K562 (cell line): ENCODE results near the gene CCNY. TPM values are rescaled to one million over a fixed set of nuclear protein-coding genes. Genes with fewer than 3 reads are reported as not detected.

ENCODE experiments used
- ADNP ChIP-seq: fragments of 200-800 bp; sonication (Bioruptor generic); IDR thresholded peaks from 2 replicates; pipeline ENCODE4 v1.6.1; 2016; ENCODE audit warnings: missing genetic modification characterization, missing compliant biosample characterization
- CBX5 ChIP-seq: IDR thresholded peaks from 2 replicates; pipeline ENCODE4 v1.6.1; 2014; ENCODE audit warnings: low read depth, borderline replicate concordance
- FOXA1 ChIP-seq: fragments of 450-650 bp; IDR thresholded peaks from 2 replicates; pipeline ENCODE4 v1.6.1; 2016; ENCODE audit warnings: mild to moderate bottlenecking, borderline replicate concordance
- GTF2E2 ChIP-seq: fragments of 200-800 bp; sonication (Bioruptor generic); IDR thresholded peaks from 2 replicates; pipeline ENCODE4 v1.6.1; 2016; ENCODE audit warnings: missing genetic modification characterization, missing compliant biosample characterization
- HDAC6 ChIP-seq: IDR thresholded peaks from 2 replicates; pipeline ENCODE4 v1.6.1; 2012; ENCODE audit warnings: low read depth, mild to moderate bottlenecking, control low read depth, inconsistent platforms, low read length, moderate library complexity
- KDM2B ChIP-seq: fragments of 250-450 bp; sonication (Bioruptor Pico); IDR thresholded peaks from 2 replicates; pipeline ENCODE4 v1.8.0; 2021; ENCODE audit warnings: mild to moderate bottlenecking, moderate library complexity
- NCOA1 ChIP-seq: fragments of 450-650 bp; IDR thresholded peaks from 2 replicates; pipeline ENCODE4 v1.6.1; 2016; ENCODE audit warnings: low read depth
- NCOA4 ChIP-seq: fragments of 450-650 bp; IDR thresholded peaks from 2 replicates; pipeline ENCODE4 v1.6.1; 2018; ENCODE audit warnings: mild to moderate bottlenecking; ENCODE audit not compliant: partially characterized antibody
- POLR2H ChIP-seq: IDR thresholded peaks from 2 replicates; pipeline ENCODE4 v1.6.1; 2016; ENCODE audit warnings: missing genetic modification characterization, low read depth, mild to moderate bottlenecking, control low read depth, missing compliant biosample characterization, moderate library complexity
- SMAD2 ChIP-seq: fragments of 150-350 bp; IDR thresholded peaks from 2 replicates; pipeline ENCODE4 v1.6.1; 2014; ENCODE audit warnings: low read depth, mild to moderate bottlenecking, low read length
- ZNF184 ChIP-seq: sonication (generic); formaldehyde crosslinking; IDR thresholded peaks from 2 replicates; pipeline ENCODE4 v1.5.0; 2020; ENCODE audit warnings: missing genetic modification reagents
- ZNF311 ChIP-seq: fragments of 250-450 bp; sonication (Bioruptor Pico); IDR thresholded peaks from 2 replicates; pipeline ENCODE4 v1.4.0; 2020; ENCODE audit warnings: mild to moderate bottlenecking, moderate library complexity
- ZNF507 ChIP-seq: conservative IDR thresholded peaks from 2 replicates; pipeline ENCODE4 v1.6.1; 2017; ENCODE audit warnings: missing genetic modification characterization, missing compliant biosample characterization
- ZNF778 ChIP-seq: fragments of 450-650 bp; formaldehyde crosslinking; IDR thresholded peaks from 2 replicates; pipeline ENCODE4 v1.4.0; 2020; ENCODE audit warnings: mild to moderate bottlenecking, moderate library complexity
- polyA plus RNA-seq, 8 experiments: library from polyadenylated mRNA; depleted of rRNA in 4 of 8; stranded (reverse) in 5 of 8; unstranded in 3 of 8; fragments of >200 nt; fragmentation: Nextera tagmentation in 2 of 8; fragmentation: Illumina TruSeq in 1 of 8; extraction: Ambion mirVana in 2 of 8; extraction: Trizol in 1 of 8; gene quantifications; 2 replicates each; pipeline versions ENCODE4 v1.2.1 to v1.2.3, GENCODE V29; 2011 to 2014; ENCODE audit warnings: inconsistent platforms in 1 of 8, missing spikeins in 1 of 8
- total RNA-seq, 7 experiments: library from RNA; depleted of rRNA in 6 of 7; stranded (reverse); fragments of >200 nt in 6 of 7; fragmentation: Illumina TruSeq in 2 of 7; extraction: Trizol in 2 of 7; gene quantifications; 2 replicates each; pipeline versions ENCODE4 v1.2.1 to v1.2.3, GENCODE V29; 2011 to 2021; ENCODE audit warnings: low replicate concordance in 1 of 7
- TF ChIP-seq, protein P1 (sequence below): sonication (generic); formaldehyde crosslinking; IDR thresholded peaks from 2 replicates; pipeline ENCODE4 v1.8.0; 2023; ENCODE audit warnings: mild to moderate bottlenecking, missing genetic modification reagents
- TF ChIP-seq, protein P2 (sequence below), 3 experiments: fragments of 200-800 bp in 1 of 3; fragments of 250-450 bp in 1 of 3; fragments of 450-650 bp in 1 of 3; sonication (Bioruptor Pico) in 1 of 3; sonication (Bioruptor generic) in 1 of 3; formaldehyde crosslinking in 1 of 3; IDR thresholded peaks; 2 replicates each; pipeline versions ENCODE4 v1.6.1 to v1.8.0; 2016 to 2022; ENCODE audit warnings: mild to moderate bottlenecking in 2 of 3, missing genetic modification characterization in 2 of 3, missing compliant biosample characterization in 1 of 3, moderate library complexity in 1 of 3
- TF ChIP-seq, protein P3 (sequence below), 3 experiments: IDR thresholded peaks in 2 of 3; conservative IDR thresholded peaks in 1 of 3; 2 replicates each; pipeline ENCODE4 v1.5.1; 2011 to 2012; ENCODE audit warnings: low read length in 3 of 3, mild to moderate bottlenecking in 3 of 3, control low read depth in 2 of 3, improper control_type of control experiment in 1 of 3, inconsistent platforms in 1 of 3, low read depth in 1 of 3, mixed read lengths in 1 of 3, moderate library complexity in 1 of 3; ENCODE audit not compliant: insufficient read depth in 2 of 3
- TF ChIP-seq, protein P4 (sequence below): fragments of 450-650 bp; formaldehyde crosslinking; IDR thresholded peaks from 2 replicates; pipeline ENCODE4 v1.4.0; 2022; ENCODE audit warnings: mild to moderate bottlenecking, moderate library complexity
- TF ChIP-seq, protein P5 (sequence below): fragments of 450-650 bp; IDR thresholded peaks from 2 replicates; pipeline ENCODE4 v1.6.1; 2018; ENCODE audit warnings: mild to moderate bottlenecking, low read depth; ENCODE audit not compliant: partially characterized antibody

CCNY gene
- total and polyA plus RNA-seq, 9 of the 15 experiments (the other 6 are each of a cell fraction or from before 2014, with no cell fraction given), result 8.4 to 109 (median 38.6) TPM

DNA sequence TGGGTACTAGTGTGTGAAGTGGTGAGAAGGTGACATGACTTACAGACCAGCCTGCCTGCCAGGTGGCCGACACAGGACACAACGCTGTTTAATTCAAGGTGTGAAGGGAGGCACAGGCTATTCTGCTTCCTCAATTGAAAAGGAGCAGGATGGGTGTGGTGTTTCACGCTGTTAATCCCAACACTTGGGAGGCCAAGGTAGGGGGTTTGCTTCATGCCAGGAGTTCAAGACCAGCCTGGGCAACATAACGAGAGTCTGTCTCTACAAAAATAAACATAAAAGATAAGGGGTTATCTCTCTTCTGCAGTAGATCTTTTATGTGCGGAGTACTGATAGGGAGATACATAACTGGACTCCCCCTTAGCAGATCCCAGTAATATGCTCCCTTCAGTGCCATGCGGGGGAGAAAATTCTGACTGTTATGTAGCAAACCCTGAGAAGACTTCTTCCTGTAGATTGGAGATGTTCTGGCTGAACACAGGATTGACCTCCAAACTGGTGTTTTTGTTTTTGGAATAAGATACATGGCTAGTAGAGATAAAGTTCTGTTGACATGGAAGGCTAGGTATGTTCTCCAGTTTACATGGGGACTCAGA, 63.2 kb downstream of the CCNY start (continued):
- TF ChIP-seq HDAC6, result no peak
- no peak for TF ChIP-seq ZNF184 (CRISPR knock-in tag)
- TF ChIP-seq ZNF507 (tag), result no peak
- no peak for TF ChIP-seq GTF2E2
- TF ChIP-seq, protein P1, sequence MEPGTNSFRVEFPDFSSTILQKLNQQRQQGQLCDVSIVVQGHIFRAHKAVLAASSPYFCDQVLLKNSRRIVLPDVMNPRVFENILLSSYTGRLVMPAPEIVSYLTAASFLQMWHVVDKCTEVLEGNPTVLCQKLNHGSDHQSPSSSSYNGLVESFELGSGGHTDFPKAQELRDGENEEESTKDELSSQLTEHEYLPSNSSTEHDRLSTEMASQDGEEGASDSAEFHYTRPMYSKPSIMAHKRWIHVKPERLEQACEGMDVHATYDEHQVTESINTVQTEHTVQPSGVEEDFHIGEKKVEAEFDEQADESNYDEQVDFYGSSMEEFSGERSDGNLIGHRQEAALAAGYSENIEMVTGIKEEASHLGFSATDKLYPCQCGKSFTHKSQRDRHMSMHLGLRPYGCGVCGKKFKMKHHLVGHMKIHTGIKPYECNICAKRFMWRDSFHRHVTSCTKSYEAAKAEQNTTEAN (CRISPR knock-in tag), result no peak
- TF ChIP-seq ZNF778 (CRISPR knock-in tag), result no peak
- peak; percentile 83 for TF ChIP-seq NCOA1
- no peak for TF ChIP-seq FOXA1
- no peak for TF ChIP-seq POLR2H
- TF ChIP-seq, protein P2, sequence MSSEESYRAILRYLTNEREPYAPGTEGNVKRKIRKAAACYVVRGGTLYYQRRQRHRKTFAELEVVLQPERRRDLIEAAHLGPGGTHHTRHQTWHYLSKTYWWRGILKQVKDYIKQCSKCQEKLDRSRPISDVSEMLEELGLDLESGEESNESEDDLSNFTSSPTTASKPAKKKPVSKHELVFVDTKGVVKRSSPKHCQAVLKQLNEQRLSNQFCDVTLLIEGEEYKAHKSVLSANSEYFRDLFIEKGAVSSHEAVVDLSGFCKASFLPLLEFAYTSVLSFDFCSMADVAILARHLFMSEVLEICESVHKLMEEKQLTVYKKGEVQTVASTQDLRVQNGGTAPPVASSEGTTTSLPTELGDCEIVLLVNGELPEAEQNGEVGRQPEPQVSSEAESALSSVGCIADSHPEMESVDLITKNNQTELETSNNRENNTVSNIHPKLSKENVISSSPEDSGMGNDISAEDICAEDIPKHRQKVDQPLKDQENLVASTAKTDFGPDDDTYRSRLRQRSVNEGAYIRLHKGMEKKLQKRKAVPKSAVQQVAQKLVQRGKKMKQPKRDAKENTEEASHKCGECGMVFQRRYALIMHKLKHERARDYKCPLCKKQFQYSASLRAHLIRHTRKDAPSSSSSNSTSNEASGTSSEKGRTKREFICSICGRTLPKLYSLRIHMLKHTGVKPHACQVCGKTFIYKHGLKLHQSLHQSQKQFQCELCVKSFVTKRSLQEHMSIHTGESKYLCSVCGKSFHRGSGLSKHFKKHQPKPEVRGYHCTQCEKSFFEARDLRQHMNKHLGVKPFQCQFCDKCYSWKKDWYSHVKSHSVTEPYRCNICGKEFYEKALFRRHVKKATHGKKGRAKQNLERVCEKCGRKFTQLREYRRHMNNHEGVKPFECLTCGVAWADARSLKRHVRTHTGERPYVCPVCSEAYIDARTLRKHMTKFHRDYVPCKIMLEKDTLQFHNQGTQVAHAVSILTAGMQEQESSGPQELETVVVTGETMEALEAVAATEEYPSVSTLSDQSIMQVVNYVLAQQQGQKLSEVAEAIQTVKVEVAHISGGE (CRISPR knock-in tag; IDR thresholded peaks at IDR 0.05), result no peak; a peak in 1 of 6 replicates
- TF ChIP-seq KDM2B (CRISPR knock-in tag), result no peak
- TF ChIP-seq, protein P3, sequence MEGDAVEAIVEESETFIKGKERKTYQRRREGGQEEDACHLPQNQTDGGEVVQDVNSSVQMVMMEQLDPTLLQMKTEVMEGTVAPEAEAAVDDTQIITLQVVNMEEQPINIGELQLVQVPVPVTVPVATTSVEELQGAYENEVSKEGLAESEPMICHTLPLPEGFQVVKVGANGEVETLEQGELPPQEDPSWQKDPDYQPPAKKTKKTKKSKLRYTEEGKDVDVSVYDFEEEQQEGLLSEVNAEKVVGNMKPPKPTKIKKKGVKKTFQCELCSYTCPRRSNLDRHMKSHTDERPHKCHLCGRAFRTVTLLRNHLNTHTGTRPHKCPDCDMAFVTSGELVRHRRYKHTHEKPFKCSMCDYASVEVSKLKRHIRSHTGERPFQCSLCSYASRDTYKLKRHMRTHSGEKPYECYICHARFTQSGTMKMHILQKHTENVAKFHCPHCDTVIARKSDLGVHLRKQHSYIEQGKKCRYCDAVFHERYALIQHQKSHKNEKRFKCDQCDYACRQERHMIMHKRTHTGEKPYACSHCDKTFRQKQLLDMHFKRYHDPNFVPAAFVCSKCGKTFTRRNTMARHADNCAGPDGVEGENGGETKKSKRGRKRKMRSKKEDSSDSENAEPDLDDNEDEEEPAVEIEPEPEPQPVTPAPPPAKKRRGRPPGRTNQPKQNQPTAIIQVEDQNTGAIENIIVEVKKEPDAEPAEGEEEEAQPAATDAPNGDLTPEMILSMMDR (IDR thresholded peaks at IDR 0.05 in 2 of 3, conservative IDR thresholded peaks at IDR 0.05 in 1 of 3; ENCODE audit: insufficient read depth in 2 of 3, low read depth in 1 of 3, low read length in 3 of 3), result no peak
- TF ChIP-seq SMAD2, result no peak
- TF ChIP-seq, protein P4, sequence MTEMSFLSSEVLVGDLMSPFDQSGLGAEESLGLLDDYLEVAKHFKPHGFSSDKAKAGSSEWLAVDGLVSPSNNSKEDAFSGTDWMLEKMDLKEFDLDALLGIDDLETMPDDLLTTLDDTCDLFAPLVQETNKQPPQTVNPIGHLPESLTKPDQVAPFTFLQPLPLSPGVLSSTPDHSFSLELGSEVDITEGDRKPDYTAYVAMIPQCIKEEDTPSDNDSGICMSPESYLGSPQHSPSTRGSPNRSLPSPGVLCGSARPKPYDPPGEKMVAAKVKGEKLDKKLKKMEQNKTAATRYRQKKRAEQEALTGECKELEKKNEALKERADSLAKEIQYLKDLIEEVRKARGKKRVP (CRISPR knock-in tag), result no peak
- TF ChIP-seq, protein P5, sequence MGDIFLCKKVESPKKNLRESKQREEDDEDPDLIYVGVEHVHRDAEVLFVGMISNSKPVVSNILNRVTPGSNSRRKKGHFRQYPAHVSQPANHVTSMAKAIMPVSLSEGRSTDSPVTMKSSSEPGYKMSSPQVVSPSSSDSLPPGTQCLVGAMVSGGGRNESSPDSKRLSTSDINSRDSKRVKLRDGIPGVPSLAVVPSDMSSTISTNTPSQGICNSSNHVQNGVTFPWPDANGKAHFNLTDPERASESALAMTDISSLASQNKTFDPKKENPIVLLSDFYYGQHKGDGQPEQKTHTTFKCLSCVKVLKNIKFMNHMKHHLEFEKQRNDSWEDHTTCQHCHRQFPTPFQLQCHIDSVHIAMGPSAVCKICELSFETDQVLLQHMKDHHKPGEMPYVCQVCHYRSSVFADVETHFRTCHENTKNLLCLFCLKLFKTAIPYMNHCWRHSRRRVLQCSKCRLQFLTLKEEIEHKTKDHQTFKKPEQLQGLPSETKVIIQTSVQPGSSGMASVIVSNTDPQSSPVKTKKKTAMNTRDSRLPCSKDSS, result no peak
- no peak for TF ChIP-seq CBX5
- TF ChIP-seq ADNP (tag), result peak; percentile 94
- no peak for TF ChIP-seq NCOA4
- 0 out of 2 replicates have a peak, but pooled peaks have one; percentile 71 for TF ChIP-seq ZNF311 (CRISPR knock-in tag)
